H1 (cell line): ENCODE measurements around the gene WDR33. TPM values are rescaled to one million over a fixed set of nuclear protein-coding genes. Genes with fewer than 3 reads are reported as not detected.

Experiments used
- CTCF ChIA-PET: fragments of 300-600 bp; sonication (Branson Sonifier 250); formaldehyde crosslinking; loops from one replicate; lab custom pipeline; 2021; ENCODE audit not compliant: partially characterized antibody; lab: Charles Lee
- POLR2A ChIA-PET: fragments of 300-600 bp; sonication (Branson Sonifier 250); formaldehyde crosslinking; loops from one replicate; lab custom pipeline; 2021; ENCODE audit warnings: inconsistent platforms; ENCODE audit not compliant: partially characterized antibody; lab: Charles Lee
- DNase-seq, 2 experiments: peaks; one replicate each; pipeline versions ENCODE4 v3.0.0 to v3.0.0-alpha.2; 2010 to 2022; ENCODE audit warnings: low spot score in 2 of 2, low read depth in 1 of 2, mixed read lengths in 1 of 2
- FAIRE-seq: peaks from 2 replicates; lab custom pipeline; 2011; peaks lifted over from hg19 to GRCh38; lab: Jason Lieb, UNC
- H2AFZ ChIP-seq: 2 replicates; pipeline ENCODE4 v1.8.1; 2012; ENCODE audit warnings: low read length, inconsistent platforms
- H2AK5ac ChIP-seq: 2 replicates; pipeline ENCODE4 v1.6.1; 2013; ENCODE audit warnings: low read depth, low read length
- H2BK120ac ChIP-seq: replicated peaks from 2 replicates; pipeline ENCODE3; 2013; ENCODE audit warnings: low read depth, low read length, inconsistent platforms
- H2BK12ac ChIP-seq: 2 replicates; pipeline ENCODE4 v1.6.1; 2013; ENCODE audit warnings: low read depth, low read length
- H2BK15ac ChIP-seq: 2 replicates; pipeline ENCODE4 v1.6.1; 2013; ENCODE audit warnings: low read length
- H2BK20ac ChIP-seq: 2 replicates; pipeline ENCODE4 v1.6.1; 2013; ENCODE audit warnings: low read length
- H2BK5ac ChIP-seq: 2 replicates; pipeline ENCODE4 v1.6.1; 2013; ENCODE audit warnings: low read depth, low read length
- H3K14ac ChIP-seq: 2 replicates; pipeline ENCODE4 v1.6.1; 2013; ENCODE audit warnings: inconsistent platforms; ENCODE audit not compliant: insufficient read length
- H3K18ac ChIP-seq: 2 replicates; pipeline ENCODE4 v1.6.1; 2013; ENCODE audit warnings: low read length; ENCODE audit errors: extremely low read depth
- H3K23ac ChIP-seq: 2 replicates; pipeline ENCODE4 v1.6.1; 2013; ENCODE audit warnings: inconsistent platforms; ENCODE audit not compliant: insufficient read length
- H3K23me2 ChIP-seq: 2 replicates; pipeline ENCODE4 v1.6.1; 2013; ENCODE audit warnings: low read depth, low read length
- H3K27ac ChIP-seq: 2 replicates; pipeline ENCODE4 v1.6.1; 2011; ENCODE audit warnings: low read depth, low read length, inconsistent platforms
- H3K27me3 ChIP-seq, 4 experiments: replicated peaks in 1 of 4; 1 replicate in 1 of 4; 2 replicates in 3 of 4; pipeline versions ENCODE4 v1.6.1 to v1.8.1; 2011 to 2013; ENCODE audit warnings: low read length in 3 of 4, mild to moderate bottlenecking in 3 of 4, inconsistent platforms in 2 of 4, mixed read lengths in 2 of 4, moderate library complexity in 1 of 4; ENCODE audit not compliant: control insufficient read depth in 3 of 4, insufficient read depth in 3 of 4; ENCODE audit errors: extremely low read depth in 1 of 4
- H3K36me3 ChIP-seq, 4 experiments: 2 replicates each; pipeline versions ENCODE4 v1.6.1 to v1.8.1; 2011 to 2013; ENCODE audit warnings: mild to moderate bottlenecking in 4 of 4, low read length in 3 of 4, moderate library complexity in 2 of 4, control low read depth in 1 of 4, inconsistent platforms in 1 of 4; ENCODE audit not compliant: insufficient read depth in 4 of 4, control insufficient read depth in 2 of 4
- H3K4ac ChIP-seq: replicated peaks from 2 replicates; pipeline ENCODE3; 2013; ENCODE audit warnings: low read length, low read depth, mixed read lengths, inconsistent platforms; ENCODE audit not compliant: insufficient read length
- H3K4me1 ChIP-seq, 4 experiments: replicated peaks in 1 of 4; 1 replicate in 1 of 4; 2 replicates in 3 of 4; pipeline versions ENCODE4 v1.6.1 to v1.8.1; 2011 to 2013; ENCODE audit warnings: low read length in 3 of 4, inconsistent platforms in 2 of 4, mixed read lengths in 1 of 4; ENCODE audit not compliant: insufficient read depth in 4 of 4, control insufficient read depth in 3 of 4
- H3K4me2 ChIP-seq, 2 experiments: 2 replicates each; pipeline versions ENCODE4 v1.6.1 to v1.8.1; 2011 to 2013; ENCODE audit warnings: low read depth in 2 of 2, low read length in 2 of 2, control low read depth in 1 of 2, inconsistent platforms in 1 of 2, mild to moderate bottlenecking in 1 of 2; ENCODE audit not compliant: insufficient read depth in 1 of 2
- H3K4me3 ChIP-seq, 4 experiments: fragments of 200-600, 300-600 bp in 1 of 4; sonication (generic), shearing (Covaris generic), sonication (Bioruptor Twin) in 1 of 4; 2 replicates each; pipeline versions ENCODE4 v1.5.1 to v1.8.1; 2011 to 2016; ENCODE audit warnings: low read length in 4 of 4, low read depth in 3 of 4, control low read depth in 2 of 4, inconsistent platforms in 2 of 4, mild to moderate bottlenecking in 2 of 4, mixed read lengths in 1 of 4, moderate library complexity in 1 of 4; ENCODE audit not compliant: insufficient read depth in 2 of 4; ENCODE audit errors: extremely low read depth in 1 of 4
- H3K56ac ChIP-seq: replicated peaks from 2 replicates; pipeline ENCODE3; 2013; ENCODE audit warnings: low read depth, mild to moderate bottlenecking, mixed read lengths, low read length, inconsistent platforms; ENCODE audit not compliant: insufficient read length
- H3K79me1 ChIP-seq: 2 replicates; pipeline ENCODE4 v1.6.1; 2013; ENCODE audit warnings: low read depth, low read length, control low read depth
- H3K79me2 ChIP-seq, 2 experiments: 2 replicates each; pipeline versions ENCODE4 v1.6.1 to v1.8.1; 2012 to 2013; ENCODE audit warnings: low read length in 2 of 2, mild to moderate bottlenecking in 2 of 2, inconsistent platforms in 1 of 2; ENCODE audit not compliant: insufficient read depth in 2 of 2, control insufficient read depth in 1 of 2
- H3K9ac ChIP-seq, 4 experiments: replicated peaks in 1 of 4; 1 replicate in 1 of 4; 2 replicates in 3 of 4; pipeline versions ENCODE4 v1.6.1 to v1.8.1; 2011 to 2013; ENCODE audit warnings: low read depth in 3 of 4, low read length in 3 of 4, control low read depth in 2 of 4, mild to moderate bottlenecking in 2 of 4, moderate library complexity in 2 of 4, inconsistent platforms in 1 of 4; ENCODE audit errors: extremely low read depth in 1 of 4
- H3K9me3 ChIP-seq, 2 experiments: 2 replicates each; pipeline versions ENCODE4 v1.6.1 to v1.8.1; 2012 to 2013; ENCODE audit warnings: mild to moderate bottlenecking in 2 of 2, moderate library complexity in 2 of 2, control low read depth in 1 of 2, inconsistent platforms in 1 of 2, low read depth in 1 of 2, low read length in 1 of 2, mixed read lengths in 1 of 2; ENCODE audit not compliant: insufficient read depth in 2 of 2
- H4K20me1 ChIP-seq, 2 experiments: replicated peaks in 1 of 2; 2 replicates each; pipeline versions ENCODE3 to v1.8.1; 2011 to 2013; ENCODE audit warnings: inconsistent platforms in 2 of 2, low read length in 2 of 2, mild to moderate bottlenecking in 1 of 2; ENCODE audit not compliant: insufficient read depth in 2 of 2, control insufficient read depth in 1 of 2
- H4K5ac ChIP-seq: 2 replicates; pipeline ENCODE4 v1.6.1; 2013; ENCODE audit warnings: low read length, low read depth, mixed read lengths, inconsistent platforms; ENCODE audit not compliant: insufficient read length
- H4K8ac ChIP-seq: 2 replicates; pipeline ENCODE4 v1.8.0; 2013; ENCODE audit warnings: mild to moderate bottlenecking, moderate library complexity, low read length, inconsistent platforms; ENCODE audit not compliant: insufficient read depth; ENCODE audit errors: extremely low read depth
- H4K91ac ChIP-seq: replicated peaks from 2 replicates; pipeline ENCODE3; 2013; ENCODE audit warnings: low read length, mixed read lengths, inconsistent platforms; ENCODE audit not compliant: insufficient read length
- CBX5 ChIP-seq: fragments of 300-800, 300-1000 bp; sonication (generic); IDR thresholded peaks from 2 replicates; pipeline ENCODE4 v1.7.1; 2016; ENCODE audit warnings: antibody characterized with exemption, low read length, low read depth
- CEBPB ChIP-seq: IDR thresholded peaks from 2 replicates; pipeline ENCODE4 v1.6.1; 2012; ENCODE audit warnings: low read depth, low read length
- EP300 ChIP-seq, 2 experiments: IDR thresholded peaks; 1 replicate in 1 of 2; 2 replicates in 1 of 2; pipeline ENCODE4 v1.6.1; 2011 to 2012; ENCODE audit warnings: low read depth in 2 of 2, low read length in 2 of 2, mild to moderate bottlenecking in 2 of 2, borderline replicate concordance in 1 of 2, inconsistent platforms in 1 of 2, moderate library complexity in 1 of 2
- EZH2 ChIP-seq: fragments of 200-600 bp; sonication (generic); IDR thresholded peaks from 2 replicates; pipeline ENCODE4 v1.7.1; 2012; ENCODE audit warnings: low read depth, mild to moderate bottlenecking, moderate library complexity, low read length, inconsistent platforms; ENCODE audit not compliant: severe bottlenecking
- SIN3A ChIP-seq, 2 experiments: IDR thresholded peaks in 1 of 2; conservative IDR thresholded peaks in 1 of 2; 2 replicates each; pipeline ENCODE4 v1.6.1; 2011 to 2012; ENCODE audit warnings: low read length in 2 of 2, improper control_type of control experiment in 1 of 2, low read depth in 1 of 2, mild to moderate bottlenecking in 1 of 2
- YY1 ChIP-seq: IDR thresholded peaks from 2 replicates; pipeline ENCODE4 v1.6.1; 2011; ENCODE audit warnings: low read depth, mild to moderate bottlenecking, low read length
- whole genome bisulfite sequencing, 2 experiments: shearing (Covaris generic) in 1 of 2; methylation state at CpG; one replicate each; pipeline versions ENCODE4 v1.1.6 to v1.1.7; 2013 to 2015; ENCODE audit warnings: low lambda C conversion rate in 2 of 2, mixed read lengths in 2 of 2, inconsistent platforms in 1 of 2, low coverage in 1 of 2, missing lambda C conversion rate in 1 of 2; ENCODE audit not compliant: insufficient replicate concordance in 2 of 2, insufficient coverage in 1 of 2, insufficient read length in 1 of 2; ENCODE audit errors: extremely low coverage in 1 of 2, missing lambda C conversion rate in 1 of 2; 5-methylcytosine and 5-hydroxymethylcytosine counted together
- polyA plus RNA-seq, 7 experiments: library from polyadenylated mRNA; depleted of rRNA in 3 of 7; stranded (reverse) in 5 of 7; unstranded in 2 of 7; fragments of >200 nt in 5 of 7; fragments of 200-250 nt in 2 of 7; gene quantifications; 1 replicate in 5 of 7; 2 replicates in 1 of 7; 4 replicates in 1 of 7; pipeline versions ENCODE4 v1.2.1 to v1.2.3, GENCODE V29; 2011 to 2013; ENCODE audit warnings: missing spikeins in 2 of 7, mixed read lengths in 2 of 7
- total RNA-seq: library from RNA; stranded (reverse); fragmentation: NEBNext Ultra II Directional; extraction: Animal tissue kit (Norgen Biotek cat#: 25700); gene quantifications from 2 replicates; pipeline ENCODE4 v1.2.1, GENCODE V29; 2021
- TF ChIP-seq, protein P1 (sequence below), 3 experiments: IDR thresholded peaks; 1 replicate in 2 of 3; 2 replicates in 1 of 3; pipeline versions ENCODE4 v1.5.1 to v1.6.1; 2011; ENCODE audit warnings: low read length in 3 of 3, mild to moderate bottlenecking in 3 of 3, inconsistent platforms in 2 of 3, low read depth in 1 of 3, moderate library complexity in 1 of 3; ENCODE audit not compliant: insufficient read depth in 1 of 3; ENCODE audit errors: control extremely low read depth in 1 of 3

Gene WDR33
- total and polyA plus RNA-seq, 2 of the 8 experiments (the other 6 are each of a cell fraction or from before 2014, with no cell fraction given), result 18.1 to 82.7 TPM

DNA sequence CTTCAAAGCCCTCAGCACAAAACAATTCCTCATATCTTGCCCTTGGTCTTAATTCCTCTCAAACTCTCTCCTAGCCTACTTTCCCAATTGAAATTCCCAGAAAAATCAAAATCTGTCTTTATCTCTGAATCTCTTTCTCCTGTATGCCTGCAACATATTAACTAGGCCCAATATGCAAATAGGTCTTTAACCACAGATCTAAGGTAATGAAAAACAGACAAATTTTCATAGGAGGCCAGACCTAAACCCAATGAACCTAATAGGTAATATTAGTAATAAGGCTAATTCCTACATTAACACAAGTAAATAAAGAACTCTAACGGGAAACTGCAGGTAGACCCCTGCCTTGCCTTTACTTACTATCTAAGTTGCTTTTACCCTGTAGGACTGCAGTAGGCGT, 41.4 kb downstream of the WDR33 start:
- H3K23me2 ChIP-seq, result no peaks in the 10 kb centered on the region
- no peak overlapping the region for H2BK5ac ChIP-seq
- no peak overlapping the region for H2BK20ac ChIP-seq
- no peak overlapping the region for H3K4ac ChIP-seq
- H3K4me2 ChIP-seq, result no peak overlapping the region
- H2BK15ac ChIP-seq, result no peak overlapping the region
- H3K9ac ChIP-seq, result no peak overlapping the region
- no peaks in the 10 kb centered on the region for H3K4me1 ChIP-seq
- no peak overlapping the region for H3K14ac ChIP-seq
- no peak overlapping the region for H4K91ac ChIP-seq
- H3K4me3 ChIP-seq, result no peak overlapping the region
- no peaks in the 10 kb centered on the region for H3K79me1 ChIP-seq
- WGBS, 2 experiments, result 96% methylated on average over 2 of the region's 2 CpGs; no CpG with 5 or more reads in 1 of the 2 experiments
- H3K27ac ChIP-seq, result no peak overlapping the region
- H3K9me3 ChIP-seq, result no peaks in the 10 kb centered on the region
- H4K8ac ChIP-seq, result no peak overlapping the region
- H3K23ac ChIP-seq, result no peak overlapping the region
- peaks cover 5 to 49% (median 12%) of the 10 kb centered on the region in 4 experiments for H3K36me3 ChIP-seq
- ChIA-PET CTCF (no interaction called here), POLR2A (interaction anchor here (1.7 kb wide), 1 partner anchor 9 kb away, joined by 3 read pairs; no protein-coding TSS in a partner anchor)
- no peak for DNase-seq
- no peak overlapping the region for H4K5ac ChIP-seq
- H3K18ac ChIP-seq, result no peak overlapping the region
- H2BK120ac ChIP-seq, result no peak overlapping the region
- peaks cover 6% of the 10 kb centered on the region in 2 experiments for H4K20me1 ChIP-seq
- no peak overlapping the region for H2AFZ ChIP-seq
- no peak overlapping the region for H3K56ac ChIP-seq
- no peak for FAIRE-seq
- H3K27me3 ChIP-seq, result no peaks in the 10 kb centered on the region
- H2AK5ac ChIP-seq, result no peak overlapping the region
- H3K79me2 ChIP-seq, result peaks cover 3 to 41% of the 10 kb centered on the region in 2 experiments; a peak in 2 of 4 replicates
- H2BK12ac ChIP-seq, result no peak overlapping the region
- TF ChIP-seq SIN3A (conservative IDR thresholded peaks at IDR 0.05 in 1 of 2, IDR thresholded peaks at IDR 0.05 in 1 of 2; ENCODE audit: low read depth in 1 of 2, low read length in 2 of 2), result no peak
- TF ChIP-seq, protein P1, sequence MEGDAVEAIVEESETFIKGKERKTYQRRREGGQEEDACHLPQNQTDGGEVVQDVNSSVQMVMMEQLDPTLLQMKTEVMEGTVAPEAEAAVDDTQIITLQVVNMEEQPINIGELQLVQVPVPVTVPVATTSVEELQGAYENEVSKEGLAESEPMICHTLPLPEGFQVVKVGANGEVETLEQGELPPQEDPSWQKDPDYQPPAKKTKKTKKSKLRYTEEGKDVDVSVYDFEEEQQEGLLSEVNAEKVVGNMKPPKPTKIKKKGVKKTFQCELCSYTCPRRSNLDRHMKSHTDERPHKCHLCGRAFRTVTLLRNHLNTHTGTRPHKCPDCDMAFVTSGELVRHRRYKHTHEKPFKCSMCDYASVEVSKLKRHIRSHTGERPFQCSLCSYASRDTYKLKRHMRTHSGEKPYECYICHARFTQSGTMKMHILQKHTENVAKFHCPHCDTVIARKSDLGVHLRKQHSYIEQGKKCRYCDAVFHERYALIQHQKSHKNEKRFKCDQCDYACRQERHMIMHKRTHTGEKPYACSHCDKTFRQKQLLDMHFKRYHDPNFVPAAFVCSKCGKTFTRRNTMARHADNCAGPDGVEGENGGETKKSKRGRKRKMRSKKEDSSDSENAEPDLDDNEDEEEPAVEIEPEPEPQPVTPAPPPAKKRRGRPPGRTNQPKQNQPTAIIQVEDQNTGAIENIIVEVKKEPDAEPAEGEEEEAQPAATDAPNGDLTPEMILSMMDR (IDR thresholded peaks at IDR 0.05; ENCODE audit: control extremely low read depth in 1 of 3, insufficient read depth in 1 of 3, low read depth in 1 of 3, low read length in 3 of 3), result no peak
- no peak for TF ChIP-seq CEBPB
- TF ChIP-seq EZH2, result no peak
- no peak for TF ChIP-seq EP300 (IDR thresholded peaks at IDR 0.05; ENCODE audit: borderline replicate concordance in 1 of 2, low read depth in 2 of 2, low read length in 2 of 2)
- no peak for TF ChIP-seq YY1
- TF ChIP-seq CBX5, result no peak
